GM21529 (cell line): ENCODE data around the gene HAL.

ENCODE experiments used
- ATAC-seq: cut with Tn5 transposase; IDR thresholded peaks from one replicate; pipeline ENCODE4 v1.9.1; 2021; ENCODE audit not compliant: unreplicated experiment

HAL gene

DNA sequence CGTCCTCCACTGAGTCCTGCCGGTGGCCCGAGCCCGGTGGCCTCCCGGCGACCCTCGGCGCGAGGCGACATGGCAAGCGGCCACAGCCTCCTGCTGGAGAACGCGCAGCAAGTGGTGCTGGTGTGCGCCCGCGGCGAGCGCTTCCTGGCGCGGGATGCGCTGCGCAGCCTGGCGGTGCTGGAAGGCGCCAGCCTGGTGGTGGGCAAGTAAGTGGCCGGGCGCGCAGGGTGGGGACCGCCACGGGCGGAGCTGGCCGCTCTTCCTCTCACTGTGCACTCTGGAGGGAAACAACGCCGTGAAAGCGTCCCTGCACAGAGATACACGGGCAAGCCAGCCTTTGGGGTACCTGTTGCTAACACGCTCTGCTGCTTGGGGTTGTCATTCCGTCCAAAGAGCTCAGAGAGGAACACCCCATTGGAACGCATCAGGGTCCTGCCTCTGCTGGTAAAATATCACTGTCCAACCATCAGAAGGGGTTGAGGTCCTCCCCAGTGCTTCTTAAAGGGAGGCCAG is 52.8 kb downstream of the HAL start, which contains the start of gene AMDHD1:
TSS of gene AMDHD1 (plus strand) at position 2 of the 513 bp plus-strand sequence. CDS start at position 70, 68 bp downstream.
- ATAC-seq, result peak; percentile 61

GRCh38 chr12:95942524-95943329 is 53.4 kb downstream of the HAL start, which contains the start of gene CCDC38:
TSS of gene CCDC38 (minus strand) at chr12:95942614. CDS start at chr12:95936509, 6,105 bp downstream.
- peak; percentile 98 for ATAC-seq

- ATAC-seq, result no peak
Measured at GRCh38 chr12:95942101-95942523, 54.0 kb downstream of the HAL start.

DNA sequence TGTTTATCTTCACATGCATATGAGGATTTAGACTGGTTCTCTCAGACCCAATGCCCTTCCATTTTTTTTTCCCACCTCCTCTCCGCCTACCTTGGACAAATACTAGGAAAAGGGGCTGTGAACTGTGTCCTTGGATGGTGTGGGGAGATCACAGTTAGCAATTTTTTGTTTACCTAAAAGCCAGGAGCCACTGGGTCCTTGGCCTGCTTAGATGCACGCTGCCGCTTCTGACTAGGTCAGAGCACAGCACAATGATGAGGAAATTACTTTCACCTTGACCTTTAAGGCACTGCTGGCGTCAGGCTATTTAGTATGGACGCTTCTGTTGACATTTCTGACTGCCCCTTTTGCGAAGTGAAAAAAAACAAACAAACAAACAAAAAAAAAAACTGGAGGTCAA is 55.6 kb downstream of the HAL start:
- no peak for ATAC-seq
